Central memory CD4-positive, alpha-beta T cell (primary cell): ENCODE data around the gene ACOT8.
"Not testable (repeated sequence)": the region's sequence is repeated elsewhere in the genome, so short reads cannot be mapped to it uniquely, and the experiment has no call there.

Source experiments
- DNase-seq: peaks from one replicate; pipeline ENCODE4 v3.0.0; 2022

The ACOT8 gene

GRCh38 chr20:45886590-45887345 lies 29.6 kb upstream of the ACOT8 start:
- no peak for DNase-seq

GRCh38 chr20:45883100-45883469 lies 25.9 kb upstream of the ACOT8 start:
- DNase-seq, result no peak

DNA sequence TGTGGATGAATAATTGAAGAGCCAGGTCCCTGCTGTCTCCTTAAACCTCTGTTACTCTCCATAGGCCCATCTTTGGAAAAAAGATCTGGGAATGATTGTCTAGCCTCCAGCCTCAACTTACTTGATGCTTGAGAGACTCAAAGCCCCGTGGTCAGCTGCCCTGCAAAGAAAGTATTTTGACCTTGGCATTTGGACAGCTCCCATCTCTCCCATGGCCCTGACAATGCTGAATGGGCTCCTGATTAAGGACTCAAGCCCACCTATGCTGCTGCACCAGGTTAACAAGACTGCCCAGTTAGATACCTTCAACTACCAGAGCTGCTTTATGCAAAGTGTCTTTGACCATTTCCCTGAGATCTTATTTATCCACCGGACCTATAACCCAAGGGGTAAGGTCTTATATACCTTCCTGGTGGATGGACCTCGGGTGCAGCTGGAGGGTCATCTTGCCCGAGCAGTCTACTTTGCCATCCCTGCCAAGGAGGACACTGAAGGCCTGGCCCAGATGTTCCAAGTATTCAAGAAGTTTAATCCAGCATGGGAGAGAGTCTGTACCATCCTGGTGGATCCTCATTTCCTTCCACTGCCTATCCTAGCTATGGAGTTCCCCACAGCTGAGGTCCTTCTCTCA lies 25.4 kb upstream of the ACOT8 start:
- DNase-seq, result no peak

DNA sequence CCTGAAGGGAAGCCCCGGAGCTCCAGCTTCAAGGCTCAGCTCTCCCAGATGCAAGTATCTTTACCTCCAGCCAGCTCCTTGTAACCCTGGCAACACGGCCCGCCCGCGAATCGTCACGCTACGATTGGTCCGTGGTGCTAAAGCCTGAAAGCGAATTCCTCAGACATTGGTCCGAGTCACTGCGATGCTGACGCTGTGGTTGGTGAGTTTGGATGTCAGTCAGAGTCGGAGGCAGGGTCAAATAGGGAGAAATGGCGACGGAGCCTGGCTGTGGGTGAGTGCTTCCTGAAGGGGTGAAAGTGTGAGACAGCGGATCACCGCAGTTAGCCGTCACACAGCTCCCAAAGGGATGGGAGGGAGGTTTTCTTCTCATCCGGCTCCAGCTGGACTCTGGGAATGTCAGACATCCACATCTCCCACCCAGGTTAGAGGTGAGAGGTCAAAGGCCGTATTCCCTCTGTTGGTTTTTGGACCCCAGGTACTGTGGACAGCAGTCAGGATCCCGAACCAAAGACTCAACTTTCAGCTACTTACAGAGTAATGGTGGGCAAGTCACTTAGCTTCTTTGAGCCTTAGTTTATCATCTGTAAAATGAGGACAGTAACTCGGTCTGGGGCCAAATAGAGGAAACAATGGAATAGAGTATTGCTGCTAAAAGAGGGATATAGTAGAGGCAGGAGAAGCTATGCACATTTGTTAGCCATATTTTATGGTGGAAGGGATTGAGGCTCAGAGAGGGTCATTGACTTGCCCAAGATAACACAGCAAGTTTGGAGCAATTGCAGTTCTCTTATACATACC lies 24.0 kb upstream of the ACOT8 start, which contains the start of gene ZSWIM1:
Gene ZSWIM1 (plus strand): TSS at position 240 of the 801 bp plus-strand sequence. CDS start 1,366 bp downstream, outside the sequence.
- peak; percentile 98 for DNase-seq

GRCh38 chr20:45878076-45878761 lies 21.0 kb upstream of the ACOT8 start:
- DNase-seq, result no peak

- no peak for DNase-seq
These were observed 17.4 kb upstream of the ACOT8 start for GRCh38 chr20:45874576-45874975.

DNA sequence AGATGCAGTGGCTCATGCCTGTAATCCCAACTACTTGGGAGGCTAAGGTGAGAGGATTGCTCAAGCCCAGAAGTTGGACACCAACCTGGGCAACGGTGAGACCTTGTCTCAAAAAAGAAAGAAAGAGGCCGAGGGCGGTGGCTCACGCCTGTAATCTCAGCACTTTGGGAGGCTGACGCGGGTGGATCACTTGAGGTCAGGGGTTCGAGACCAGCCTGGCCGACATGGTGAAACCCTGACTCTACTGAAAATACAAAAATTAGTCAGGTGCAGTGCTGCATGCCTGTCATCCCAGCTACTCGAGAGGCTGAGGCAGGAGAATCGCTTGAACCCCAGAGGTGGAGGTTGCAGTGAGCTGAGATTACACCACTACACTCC lies 16.9 kb upstream of the ACOT8 start:
- not testable (repeated sequence) for DNase-seq

DNA sequence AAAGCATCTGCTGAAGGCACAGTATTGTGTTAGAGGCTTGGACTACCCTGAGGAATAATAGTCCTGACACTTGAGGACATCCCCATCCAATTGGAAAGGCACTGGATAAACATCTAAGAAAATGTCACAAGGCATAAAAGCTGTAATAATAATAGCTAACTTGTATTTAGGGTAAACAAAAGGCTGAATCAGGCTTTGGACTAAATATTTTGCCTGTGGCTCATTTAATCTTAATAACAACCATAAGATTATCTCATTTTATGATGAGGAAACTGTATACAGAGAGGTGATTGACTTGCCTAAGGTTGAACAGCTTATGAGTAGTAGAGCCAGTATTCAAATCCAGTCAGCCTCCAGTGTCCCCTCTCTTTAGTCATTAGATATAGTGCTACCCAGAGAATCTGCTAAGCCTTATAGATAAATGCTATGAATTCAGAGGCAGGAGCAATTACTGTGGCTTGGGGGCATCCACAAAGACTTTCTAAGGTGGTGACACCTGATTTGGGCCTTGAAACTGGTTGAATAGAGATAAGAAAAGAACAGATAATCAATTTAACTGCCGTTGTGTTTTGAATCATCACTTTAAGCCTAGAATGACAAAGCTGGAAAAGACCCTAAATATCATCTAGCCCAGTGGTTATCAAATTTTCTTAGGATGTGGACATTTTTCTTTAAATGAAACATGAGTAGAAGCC lies 16.4 kb upstream of the ACOT8 start:
- DNase-seq, result no peak

GRCh38 chr20:45872626-45873025 lies 15.4 kb upstream of the ACOT8 start:
- no peak for DNase-seq

GRCh38 chr20:45867819-45868176 lies 10.6 kb upstream of the ACOT8 start:
- no peak for DNase-seq

DNA sequence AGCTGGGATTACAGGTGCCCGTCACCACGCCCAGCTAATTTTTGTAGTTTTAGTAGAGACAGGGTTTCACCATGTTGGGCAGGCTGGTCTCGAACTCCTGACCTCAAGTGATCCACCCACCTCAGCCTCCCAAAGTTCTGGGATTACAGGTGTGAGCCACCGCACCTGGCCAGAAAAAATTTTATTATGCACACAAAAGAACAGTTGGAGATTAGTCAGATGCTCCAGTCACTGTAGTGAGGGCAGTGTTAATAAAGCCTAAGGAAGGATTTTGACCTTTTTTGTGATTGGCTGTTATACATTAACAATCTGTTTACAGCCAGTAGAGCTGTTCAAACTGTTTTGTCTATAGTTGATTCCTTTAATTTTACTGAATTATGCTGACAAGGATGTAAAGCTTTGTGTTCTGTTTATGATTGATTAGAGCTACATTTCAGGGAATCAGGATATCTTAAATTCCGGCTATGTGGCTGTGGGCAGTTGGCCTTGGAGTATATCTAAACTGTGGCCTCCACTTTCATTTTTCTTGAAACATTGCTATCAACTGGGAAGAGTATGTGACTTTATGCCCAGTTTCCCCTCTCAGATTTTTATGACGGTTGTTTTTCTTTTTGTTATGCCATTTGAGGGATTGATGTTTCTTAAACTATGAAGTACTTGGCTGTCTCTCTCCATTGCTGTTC lies 10.1 kb upstream of the ACOT8 start:
- DNase-seq, result no peak

- no peak for DNase-seq
These were observed 9.3 kb upstream of the ACOT8 start for GRCh38 chr20:45866454-45866853.

DNA sequence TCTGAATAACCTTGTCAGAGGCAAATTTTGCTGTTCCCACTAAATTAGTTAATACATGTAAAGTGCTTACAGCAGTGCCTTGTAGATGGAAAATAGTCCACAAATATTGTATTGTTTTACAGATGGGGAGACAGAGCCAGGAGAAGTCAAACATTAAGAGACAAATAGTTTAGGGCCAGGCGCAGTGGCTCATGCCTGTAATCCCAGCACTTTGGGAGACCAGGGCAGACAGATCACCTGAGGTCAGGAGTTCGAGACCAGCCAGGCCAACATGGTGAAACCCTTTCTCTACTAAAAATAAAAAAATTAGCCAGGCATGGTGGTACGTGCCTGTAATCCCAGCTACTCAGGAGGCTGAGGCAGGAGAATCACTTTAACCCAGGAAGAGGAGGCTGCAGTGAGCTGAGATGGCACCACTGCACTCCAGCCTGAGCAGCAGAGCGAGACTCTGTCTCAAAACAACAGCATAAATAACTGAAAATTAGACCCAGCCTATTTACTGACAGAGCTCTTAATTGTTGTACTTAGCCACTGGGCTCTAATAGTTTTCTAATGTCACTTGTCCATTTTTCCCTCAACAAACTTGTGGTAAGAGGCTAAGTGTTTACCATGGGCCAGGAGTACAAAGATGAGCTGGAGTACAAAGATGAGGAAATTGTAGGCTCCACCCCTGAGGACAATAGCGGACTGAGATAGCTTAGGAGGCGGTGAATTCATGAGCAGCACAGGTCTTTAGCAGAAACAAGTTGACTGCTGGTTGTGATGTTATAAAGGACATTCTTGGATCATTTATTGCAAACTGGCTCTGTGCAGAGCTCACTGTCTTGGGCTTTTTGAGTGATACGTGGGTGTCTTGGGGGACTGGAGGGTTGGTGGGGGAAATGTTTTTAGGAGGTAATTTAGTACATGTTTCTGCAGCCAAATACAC lies 6.6 kb upstream of the ACOT8 start:
- DNase-seq, result no peak

DNA sequence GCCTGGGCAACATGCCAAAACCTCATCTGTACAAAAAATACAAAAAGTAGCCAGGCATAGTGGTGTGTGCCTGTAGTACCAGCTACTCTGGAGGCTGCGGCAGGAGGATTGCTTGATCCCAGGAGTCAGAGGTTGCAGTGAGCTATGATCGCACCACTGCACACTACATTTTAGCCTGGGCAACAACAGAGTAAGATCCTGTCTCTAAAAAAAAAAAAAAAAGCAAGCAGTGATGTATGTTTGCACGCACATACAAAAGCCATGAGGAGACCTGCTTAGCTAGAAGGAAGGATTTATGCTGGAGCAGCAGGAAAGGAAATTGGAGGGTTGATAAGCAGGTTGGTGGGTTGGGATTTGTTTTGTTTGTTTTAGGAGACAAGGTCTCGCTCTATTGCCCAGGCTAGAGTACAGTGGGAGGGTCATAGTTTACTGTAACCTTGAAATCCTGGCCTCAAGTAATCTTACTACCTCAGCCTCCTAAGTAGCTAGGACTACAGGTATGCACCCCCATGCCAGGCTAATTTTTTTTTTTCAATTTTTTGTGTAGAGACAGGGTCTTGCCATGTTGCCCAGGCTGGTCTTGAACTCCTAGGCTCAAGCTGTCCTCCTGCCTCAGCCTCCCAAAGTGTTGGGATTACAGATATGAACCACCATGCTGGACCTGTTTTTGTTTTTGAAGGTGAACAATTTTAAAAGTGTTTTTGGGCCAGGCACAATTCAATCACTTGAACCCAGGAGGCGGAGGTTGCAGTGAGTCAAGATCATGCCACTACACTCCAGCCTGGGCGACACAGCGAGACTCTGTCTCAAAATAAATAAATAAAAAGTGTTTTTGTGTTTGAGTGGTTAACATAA lies 4.3 kb upstream of the ACOT8 start:
- no peak for DNase-seq

DNA sequence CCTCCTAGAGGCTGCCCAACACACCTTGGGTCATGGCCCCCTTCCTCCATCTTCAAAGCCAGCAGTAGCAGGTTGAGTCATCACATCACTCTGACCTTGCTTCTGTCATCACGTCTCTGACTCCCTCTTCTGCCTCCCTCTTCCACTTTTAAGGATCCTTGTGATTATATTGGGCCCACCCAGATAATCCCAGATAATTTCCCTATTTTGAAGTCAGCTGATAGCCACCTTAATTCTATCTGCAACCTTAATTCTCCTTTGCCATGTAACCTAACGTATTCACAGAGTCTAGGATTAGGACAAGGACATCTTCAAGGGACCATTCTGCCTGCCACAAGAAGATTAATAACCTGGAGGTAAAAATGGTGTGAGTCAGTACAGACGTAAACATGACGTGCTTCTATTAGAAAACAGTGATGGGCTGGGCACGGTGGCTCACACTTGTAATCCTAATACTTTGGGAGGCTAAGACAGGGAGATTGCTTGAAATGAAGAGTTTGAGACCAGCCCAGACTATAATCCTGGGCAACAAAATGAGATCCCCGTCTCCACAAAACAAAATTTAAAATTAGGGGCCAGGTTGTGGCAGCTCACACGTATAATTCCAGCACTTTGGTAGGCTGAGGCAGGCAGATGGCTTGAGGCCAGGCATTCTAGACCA lies 3.5 kb upstream of the ACOT8 start:
- DNase-seq, result no peak

- no peak for DNase-seq
These were observed 2.7 kb upstream of the ACOT8 start for GRCh38 chr20:45859916-45860315.

GRCh38 chr20:45857882-45858216 lies 657 bp upstream of the ACOT8 start:
- no peak for DNase-seq

DNA sequence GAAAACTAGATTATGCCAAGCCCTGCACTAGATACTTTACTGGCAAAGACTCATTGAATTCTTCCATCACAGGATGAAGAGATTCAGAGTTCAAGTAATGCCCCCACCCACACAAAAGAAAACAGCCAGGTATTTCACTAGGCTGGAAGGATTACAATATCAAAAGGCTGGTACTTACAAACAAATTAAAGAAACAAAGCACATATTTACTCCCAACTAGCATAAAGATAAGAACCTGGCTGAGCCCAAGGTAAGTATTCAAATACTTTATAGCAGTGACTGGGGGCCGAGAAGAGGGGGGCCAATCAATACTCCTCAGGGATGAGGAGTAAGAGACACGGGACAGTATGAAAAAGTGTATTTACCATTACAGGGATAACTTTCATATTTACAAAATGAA lies 3.7 kb downstream of the ACOT8 start:
- DNase-seq, result no peak

GRCh38 chr20:45852326-45852725 lies 4.9 kb downstream of the ACOT8 start:
- DNase-seq, result no peak
